ENCODE results near the gene BMERB1. TPM values are rescaled to one million over a fixed set of nuclear protein-coding genes. Genes with fewer than 3 reads are reported as not detected.

Gene BMERB1
- total RNA-seq, 1 donor, result 57.2 TPM

DNA sequence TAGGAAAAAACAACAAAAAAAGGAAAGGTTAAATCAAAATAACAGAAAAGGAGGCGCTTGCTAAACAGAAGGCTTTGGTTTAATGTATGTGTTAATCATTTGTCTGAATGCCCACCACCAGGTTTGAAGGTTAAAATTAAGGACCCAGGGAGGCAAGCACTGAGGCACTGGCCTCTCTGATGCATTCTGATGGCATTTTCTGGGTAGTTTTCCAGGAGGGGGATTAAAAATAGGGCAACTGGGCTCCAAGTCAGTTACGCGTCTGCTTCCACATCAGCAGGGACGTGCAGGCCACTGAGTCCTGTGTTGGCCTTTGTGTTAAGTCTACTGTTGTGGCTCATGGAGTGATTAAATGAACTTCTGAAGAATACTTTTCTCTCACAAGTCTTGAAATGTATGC lies 181.6 kb downstream of the BMERB1 start:
- Histone ChIP-seq H4K20me1 (ENCODE audit: insufficient read depth, low read length) (no peaks in the 10 kb centered on the region), H3K4me1 (ENCODE audit: insufficient read depth, low read length) (peaks cover 37% of the 10 kb centered on the region), H3K9me3 (ENCODE audit: low read depth, low read length) (no peaks in the 10 kb centered on the region), H2AFZ (ENCODE audit: low read length) (no peak overlapping the region), H3K79me2 (ENCODE audit: insufficient read depth, low read length) (no peaks in the 10 kb centered on the region), H3K27me3 (ENCODE audit: insufficient read depth, low read length) (no peaks in the 10 kb centered on the region), H3K27ac (ENCODE audit: low read depth, low read length) (no peak overlapping the region), H3K36me3 (ENCODE audit: insufficient read depth, low read length) (peaks cover 37% of the 10 kb centered on the region), H3K4me3 (ENCODE audit: insufficient read depth, low read length) (no peak overlapping the region), H3K4me2 (ENCODE audit: insufficient read depth, low read length) (no peak overlapping the region)
- TF ChIP-seq, protein P1, sequence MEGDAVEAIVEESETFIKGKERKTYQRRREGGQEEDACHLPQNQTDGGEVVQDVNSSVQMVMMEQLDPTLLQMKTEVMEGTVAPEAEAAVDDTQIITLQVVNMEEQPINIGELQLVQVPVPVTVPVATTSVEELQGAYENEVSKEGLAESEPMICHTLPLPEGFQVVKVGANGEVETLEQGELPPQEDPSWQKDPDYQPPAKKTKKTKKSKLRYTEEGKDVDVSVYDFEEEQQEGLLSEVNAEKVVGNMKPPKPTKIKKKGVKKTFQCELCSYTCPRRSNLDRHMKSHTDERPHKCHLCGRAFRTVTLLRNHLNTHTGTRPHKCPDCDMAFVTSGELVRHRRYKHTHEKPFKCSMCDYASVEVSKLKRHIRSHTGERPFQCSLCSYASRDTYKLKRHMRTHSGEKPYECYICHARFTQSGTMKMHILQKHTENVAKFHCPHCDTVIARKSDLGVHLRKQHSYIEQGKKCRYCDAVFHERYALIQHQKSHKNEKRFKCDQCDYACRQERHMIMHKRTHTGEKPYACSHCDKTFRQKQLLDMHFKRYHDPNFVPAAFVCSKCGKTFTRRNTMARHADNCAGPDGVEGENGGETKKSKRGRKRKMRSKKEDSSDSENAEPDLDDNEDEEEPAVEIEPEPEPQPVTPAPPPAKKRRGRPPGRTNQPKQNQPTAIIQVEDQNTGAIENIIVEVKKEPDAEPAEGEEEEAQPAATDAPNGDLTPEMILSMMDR (IDR thresholded peaks at IDR 0.05; ENCODE audit: extremely low read depth, low read depth, low read length), result no peak
- no peak for DNase-seq (ENCODE audit: insufficient read length, low spot score, missing footprints)

DNA sequence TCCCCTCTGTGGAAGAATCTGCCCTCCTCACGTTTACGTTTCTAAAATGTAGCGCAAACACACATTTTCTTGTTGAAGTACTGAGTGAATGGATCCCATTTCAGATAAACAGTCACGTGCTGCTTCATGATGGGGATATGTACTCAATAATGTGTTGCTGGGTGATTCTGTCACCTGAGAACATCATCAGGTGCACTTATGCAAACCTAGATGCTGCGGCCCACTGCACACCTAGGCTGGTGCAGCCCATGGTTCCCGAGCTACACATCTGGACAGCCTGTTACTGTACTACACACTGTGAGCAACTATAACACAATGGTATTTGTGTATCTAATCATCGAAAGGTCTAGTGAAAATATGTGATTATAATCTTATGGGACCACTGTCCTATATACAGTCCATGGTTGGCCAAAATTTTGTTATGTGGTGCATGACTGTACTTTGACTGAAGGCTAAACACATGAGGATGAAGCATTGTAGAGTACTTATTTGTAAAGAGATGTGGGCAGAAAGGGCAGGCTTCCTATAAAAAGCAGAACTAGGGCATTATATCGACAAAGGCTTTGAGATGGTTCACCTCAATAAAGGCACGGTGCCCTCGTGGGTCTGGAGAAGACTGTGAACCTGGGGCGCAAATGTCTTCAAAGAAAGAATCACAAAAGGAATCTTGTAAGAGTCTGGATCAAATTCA lies 182.2 kb downstream of the BMERB1 start:
- H3K36me3 ChIP-seq (ENCODE audit: insufficient read depth, low read length), result peaks cover 35% of the 10 kb centered on the region
- H3K79me2 ChIP-seq (ENCODE audit: insufficient read depth, low read length), result no peaks in the 10 kb centered on the region
- H4K20me1 ChIP-seq (ENCODE audit: insufficient read depth, low read length), result no peaks in the 10 kb centered on the region
- peaks cover 34% of the 10 kb centered on the region for H3K4me1 ChIP-seq (ENCODE audit: insufficient read depth, low read length)
- H3K4me2 ChIP-seq (ENCODE audit: insufficient read depth, low read length), result no peak overlapping the region
- no peak overlapping the region for H2AFZ ChIP-seq (ENCODE audit: low read length)
- H3K27ac ChIP-seq (ENCODE audit: low read depth, low read length), result no peak overlapping the region
- no peak overlapping the region for H3K4me3 ChIP-seq (ENCODE audit: insufficient read depth, low read length)
- no peaks in the 10 kb centered on the region for H3K27me3 ChIP-seq (ENCODE audit: insufficient read depth, low read length)
- no peak for DNase-seq (ENCODE audit: insufficient read length, low spot score, missing footprints)
- TF ChIP-seq, protein P1 (IDR thresholded peaks at IDR 0.05; ENCODE audit: extremely low read depth, low read depth, low read length), result no peak
- no peaks in the 10 kb centered on the region for H3K9me3 ChIP-seq (ENCODE audit: low read depth, low read length)

DNA sequence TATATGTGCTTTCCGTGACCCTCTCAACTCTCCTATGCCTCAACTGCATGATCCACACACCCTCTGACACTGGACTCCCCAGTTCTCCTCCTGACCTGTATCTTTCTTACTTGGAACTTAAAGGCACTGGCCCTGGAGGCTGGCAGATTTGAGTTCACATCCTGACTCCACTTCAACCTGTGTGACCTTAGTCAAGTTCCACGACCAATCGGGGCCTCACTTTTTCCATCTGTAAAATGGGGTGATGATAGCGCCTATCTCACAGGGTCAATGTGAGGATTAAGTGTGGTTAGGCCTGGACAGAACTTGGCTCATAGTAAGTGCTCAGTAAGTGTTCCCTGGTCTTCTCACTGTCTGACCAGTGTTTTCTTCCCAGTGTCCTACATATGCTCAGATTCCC lies 183.5 kb downstream of the BMERB1 start:
- Histone ChIP-seq H3K4me2 (ENCODE audit: insufficient read depth, low read length) (no peak overlapping the region), H3K9me3 (ENCODE audit: low read depth, low read length) (no peaks in the 10 kb centered on the region), H2AFZ (ENCODE audit: low read length) (peak overlapping the region; percentile 44), H3K27me3 (ENCODE audit: insufficient read depth, low read length) (no peaks in the 10 kb centered on the region), H3K27ac (ENCODE audit: low read depth, low read length) (peak overlapping the region; percentile 42), H3K79me2 (ENCODE audit: insufficient read depth, low read length) (no peaks in the 10 kb centered on the region), H3K4me1 (ENCODE audit: insufficient read depth, low read length) (peaks cover 32% of the 10 kb centered on the region), H3K36me3 (ENCODE audit: insufficient read depth, low read length) (peaks cover 39% of the 10 kb centered on the region), H4K20me1 (ENCODE audit: insufficient read depth, low read length) (no peaks in the 10 kb centered on the region), H3K4me3 (ENCODE audit: insufficient read depth, low read length) (no peak overlapping the region)
- DNase-seq (ENCODE audit: insufficient read length, low spot score, missing footprints), result no peak
- TF ChIP-seq, protein P1 (IDR thresholded peaks at IDR 0.05; ENCODE audit: extremely low read depth, low read depth, low read length), result no peak

DNA sequence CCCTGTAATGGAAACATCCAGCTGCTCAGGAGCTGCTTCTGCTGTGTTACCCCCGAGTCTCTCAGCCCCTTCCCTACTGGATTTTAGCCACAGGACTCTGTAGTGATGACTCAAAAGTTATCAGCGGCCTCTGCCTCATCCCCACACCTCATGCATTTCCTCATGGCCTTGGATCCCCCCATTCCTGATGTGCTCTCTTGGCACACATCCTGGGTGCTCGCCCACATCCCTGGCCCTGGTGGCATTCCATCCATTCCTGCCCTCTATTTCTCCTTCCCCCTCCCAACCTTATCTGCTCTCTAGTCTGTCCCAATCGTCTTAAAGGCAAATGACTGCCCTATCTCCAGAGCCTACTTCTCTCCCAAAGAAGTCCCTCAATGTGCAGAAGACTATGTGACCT lies 184.0 kb downstream of the BMERB1 start:
- Histone ChIP-seq H2AFZ (ENCODE audit: low read length) (peak overlapping the region; percentile 44), H3K4me3 (ENCODE audit: insufficient read depth, low read length) (peak overlapping the region; percentile 20), H3K27me3 (ENCODE audit: insufficient read depth, low read length) (no peaks in the 10 kb centered on the region), H3K9me3 (ENCODE audit: low read depth, low read length) (no peaks in the 10 kb centered on the region), H3K27ac (ENCODE audit: low read depth, low read length) (peak overlapping the region; percentile 42), H3K4me1 (ENCODE audit: insufficient read depth, low read length) (peaks cover 32% of the 10 kb centered on the region), H3K4me2 (ENCODE audit: insufficient read depth, low read length) (peak overlapping the region; percentile 54), H3K36me3 (ENCODE audit: insufficient read depth, low read length) (peaks cover 40% of the 10 kb centered on the region), H4K20me1 (ENCODE audit: insufficient read depth, low read length) (no peaks in the 10 kb centered on the region), H3K79me2 (ENCODE audit: insufficient read depth, low read length) (no peaks in the 10 kb centered on the region)
- TF ChIP-seq, protein P1 (IDR thresholded peaks at IDR 0.05; ENCODE audit: extremely low read depth, low read depth, low read length), result no peak
- peak; percentile 79 for DNase-seq (ENCODE audit: insufficient read length, low spot score, missing footprints)

Measured in osteoblast (primary cell).